CD14-positive monocyte (primary cell): ENCODE results near the gene PUSL1. TPM values are rescaled to one million over a fixed set of nuclear protein-coding genes. Genes with fewer than 3 reads are reported as not detected.
A peak's percentile ranks its signal among the peaks of the same experiment; 100 is the strongest.

ENCODE experiments used
- DNase-seq, 3 donors: peaks; one replicate each; pipeline ENCODE4 v3.0.0-alpha.2; 2011 to 2022
- H2AFZ ChIP-seq: 2 replicates; pipeline ENCODE4 v1.6.0; 2012; ENCODE audit warnings: mild to moderate bottlenecking, low read depth, low read length, inconsistent platforms; ENCODE audit not compliant: insufficient read depth, poor library complexity, severe bottlenecking
- H3K27ac ChIP-seq, 2 donors: 1 replicate in 1 of 2; 2 replicates in 1 of 2; pipeline ENCODE4 v1.5.1; 2012 to 2013; ENCODE audit warnings: low read length in 2 of 2, control low read depth in 1 of 2, inconsistent platforms in 1 of 2, low read depth in 1 of 2, mild to moderate bottlenecking in 1 of 2
- H3K27me3 ChIP-seq, 2 donors: one replicate each; pipeline versions ENCODE4 v1.6.0 to v1.6.1; 2011 to 2013; ENCODE audit warnings: low read length in 2 of 2; ENCODE audit not compliant: control insufficient read depth in 2 of 2, insufficient read depth in 2 of 2
- H3K36me3 ChIP-seq, 2 donors: replicated peaks in 1 of 2; 1 replicate in 1 of 2; 2 replicates in 1 of 2; pipeline versions ENCODE4 v1.5.1 to v1.6.1; 2012 to 2013; ENCODE audit warnings: low read length in 2 of 2, control low read depth in 1 of 2, inconsistent platforms in 1 of 2, mild to moderate bottlenecking in 1 of 2; ENCODE audit not compliant: insufficient read depth in 2 of 2, control insufficient read depth in 1 of 2
- H3K4me1 ChIP-seq, 2 donors: 1 replicate in 1 of 2; 2 replicates in 1 of 2; pipeline versions ENCODE4 v1.5.1 to v1.6.1; 2012 to 2013; ENCODE audit warnings: low read length in 2 of 2, control low read depth in 1 of 2, inconsistent platforms in 1 of 2, mild to moderate bottlenecking in 1 of 2, moderate library complexity in 1 of 2; ENCODE audit not compliant: insufficient read depth in 2 of 2, control insufficient read depth in 1 of 2
- H3K4me2 ChIP-seq: replicated peaks from 2 replicates; pipeline ENCODE3; 2012; ENCODE audit warnings: low read length, moderate library complexity, mild to moderate bottlenecking; ENCODE audit not compliant: poor library complexity, severe bottlenecking; ENCODE audit errors: extremely low read depth
- H3K4me3 ChIP-seq, 3 experiments: fragments of 200-600 bp in 1 of 3; sonication (generic) in 1 of 3; replicated peaks in 1 of 3; 1 replicate in 2 of 3; 2 replicates in 1 of 3; pipeline ENCODE4 v1.5.1; 2011 to 2013; ENCODE audit warnings: low read length in 3 of 3, mild to moderate bottlenecking in 3 of 3, control low read depth in 2 of 3, low read depth in 2 of 3, inconsistent platforms in 1 of 3, moderate library complexity in 1 of 3
- H3K79me2 ChIP-seq: 2 replicates; pipeline ENCODE4 v1.6.0; 2012; ENCODE audit warnings: mild to moderate bottlenecking, control low read depth, inconsistent platforms, low read length, moderate library complexity; ENCODE audit not compliant: insufficient read depth
- H3K9ac ChIP-seq: 2 replicates; pipeline ENCODE4 v1.6.0; 2017; ENCODE audit warnings: low read length, mild to moderate bottlenecking; ENCODE audit not compliant: insufficient read depth, poor library complexity, severe bottlenecking
- H3K9me3 ChIP-seq, 2 donors: replicated peaks in 1 of 2; 1 replicate in 1 of 2; 2 replicates in 1 of 2; pipeline versions ENCODE4 v1.5.1 to v1.6.1; 2012 to 2013; ENCODE audit warnings: low read length in 2 of 2, control low read depth in 1 of 2; ENCODE audit not compliant: control insufficient read depth in 1 of 2, insufficient read depth in 1 of 2
- H4K20me1 ChIP-seq: 2 replicates; pipeline ENCODE4 v1.6.0; 2012; ENCODE audit warnings: mild to moderate bottlenecking, low read length, control low read depth, moderate library complexity; ENCODE audit not compliant: insufficient read depth
- H3K27ac Mint-ChIP-seq, 7 donors: one replicate each; pipeline ENCODE4 v1.8.0; 2020; ENCODE audit warnings: mild to moderate bottlenecking in 7 of 7, mixed read lengths in 7 of 7, moderate library complexity in 6 of 7, inconsistent platforms in 2 of 7
- H3K27me3 Mint-ChIP-seq, 3 donors: one replicate each; pipeline ENCODE4 v1.8.0; 2021 to 2022; ENCODE audit warnings: low read depth in 3 of 3, mild to moderate bottlenecking in 3 of 3, mixed read lengths in 3 of 3, moderate library complexity in 3 of 3, inconsistent platforms in 1 of 3
- H3K36me3 Mint-ChIP-seq, 2 donors: one replicate each; pipeline ENCODE4 v1.8.0; 2020; ENCODE audit warnings: mixed read lengths in 2 of 2, inconsistent platforms in 1 of 2, mild to moderate bottlenecking in 1 of 2
- H3K4me1 Mint-ChIP-seq: one replicate; pipeline ENCODE4 v1.8.0; 2020; ENCODE audit warnings: mild to moderate bottlenecking, mixed read lengths
- H3K4me3 Mint-ChIP-seq, 2 donors: one replicate each; pipeline ENCODE4 v1.8.0; 2020; ENCODE audit warnings: mild to moderate bottlenecking in 2 of 2, mixed read lengths in 2 of 2, moderate library complexity in 1 of 2
- H3K9me3 Mint-ChIP-seq, 7 donors: one replicate each; pipeline ENCODE4 v1.8.0; 2020 to 2022; ENCODE audit warnings: mixed read lengths in 7 of 7, mild to moderate bottlenecking in 6 of 7, moderate library complexity in 6 of 7, inconsistent platforms in 2 of 7
- CTCF ChIP-seq: fragments of 200-600 bp; IDR thresholded peaks from one replicate; pipeline ENCODE4 v1.8.0; 2022; ENCODE audit warnings: antibody characterized with exemption, mild to moderate bottlenecking
- WGBS: methylation state at CpG from one replicate; pipeline ENCODE4 v1.1.5; 2013; ENCODE audit warnings: missing lambda C conversion rate; ENCODE audit not compliant: insufficient coverage; 5-methylcytosine and 5-hydroxymethylcytosine counted together
- intact Hi-C, 2 donors: fragments of 100-400 bp; cut with micrococcal nuclease; formaldehyde crosslinking; loops; one replicate each; pipeline versions ENCODE4 v1.15.0 to v1.15.1; 2023
- polyA plus RNA-seq, 3 donors: library from polyadenylated mRNA; depleted of rRNA in 1 of 3; unstranded in 2 of 3; stranded (reverse) in 1 of 3; fragments of 300-500 nt in 2 of 3; fragments of >200 nt in 1 of 3; fragmentation: Illumina TruSeq in 2 of 3; gene quantifications; 1 replicate in 2 of 3; 2 replicates in 1 of 3; pipeline ENCODE4 v1.2.3, GENCODE V29; 2012 to 2021

Gene PUSL1
- polyA plus RNA-seq, 3 donors: 13.8 to 27.4 (median 14.8) TPM

GRCh38 chr1:1280782-1281481 lies 27.5 kb upstream of the PUSL1 start:
- no peak overlapping the region for H3K27ac ChIP-seq
- Mint-ChIP-seq H3K27ac (no peak overlapping the region), H3K9me3 (peaks cover 0 to 4% (median 0%) of the 10 kb centered on the region in 7 donors), H3K4me3 (no peak overlapping the region), H3K27me3 (peaks cover 1 to 3% (median 3%) of the 10 kb centered on the region in 3 donors), H3K4me1 (no peaks in the 10 kb centered on the region), H3K36me3 (no peaks in the 10 kb centered on the region)
- H3K9ac ChIP-seq: no peak overlapping the region
- no peaks in the 10 kb centered on the region for H3K27me3 ChIP-seq
- intact Hi-C loops: no loop called here
- no peak overlapping the region for H3K4me3 ChIP-seq
- no peak overlapping the region for H2AFZ ChIP-seq
- no peaks in the 10 kb centered on the region for H3K4me1 ChIP-seq
- DNase-seq: no peak
- WGBS: 94% methylated on average over 20 of the region's 21 CpGs
- H3K4me2 ChIP-seq: no peak overlapping the region
- no peak for TF ChIP-seq CTCF
- H3K9me3 ChIP-seq: no peaks in the 10 kb centered on the region
- H3K79me2 ChIP-seq: no peaks in the 10 kb centered on the region
- no peaks in the 10 kb centered on the region for H4K20me1 ChIP-seq
- no peaks in the 10 kb centered on the region for H3K36me3 ChIP-seq

GRCh38 chr1:1281533-1282321 lies 26.7 kb upstream of the PUSL1 start:
- Histone ChIP-seq H3K4me2 (no peak overlapping the region), H3K9me3 (no peaks in the 10 kb centered on the region), H3K9ac (no peak overlapping the region), H3K27ac (no peak overlapping the region), H3K36me3 (no peaks in the 10 kb centered on the region), H2AFZ (no peak overlapping the region), H3K27me3 (no peaks in the 10 kb centered on the region), H3K79me2 (no peaks in the 10 kb centered on the region), H4K20me1 (no peaks in the 10 kb centered on the region), H3K4me3 (no peak overlapping the region), H3K4me1 (no peaks in the 10 kb centered on the region)
- no peak for TF ChIP-seq CTCF
- peaks cover 0 to 4% (median 0%) of the 10 kb centered on the region in 7 donors for H3K9me3 Mint-ChIP-seq
- peaks cover 1 to 3% (median 3%) of the 10 kb centered on the region in 3 donors for H3K27me3 Mint-ChIP-seq
- peak in 1 of 3 donors; percentile 63 for DNase-seq
- H3K4me3 Mint-ChIP-seq: no peak overlapping the region
- no peaks in the 10 kb centered on the region for H3K4me1 Mint-ChIP-seq
- 79% methylated on average over 25 of the region's 26 CpGs for WGBS
- no peaks in the 10 kb centered on the region for H3K36me3 Mint-ChIP-seq
- peak overlapping the region in 1 of 7 donors; percentile 57 for H3K27ac Mint-ChIP-seq
- intact Hi-C loops: no loop called here
